ENCODE results near the gene TAS2R10. TPM values are rescaled to one million over a fixed set of nuclear protein-coding genes. Genes with fewer than 3 reads are reported as not detected.
"Not testable (repeated sequence)": the region's sequence is repeated elsewhere in the genome, so short reads cannot be mapped to it uniquely, and the experiment has no call there.

Gene TAS2R10
- total RNA-seq, 1 donor from 2014 or later = not detected

DNA sequence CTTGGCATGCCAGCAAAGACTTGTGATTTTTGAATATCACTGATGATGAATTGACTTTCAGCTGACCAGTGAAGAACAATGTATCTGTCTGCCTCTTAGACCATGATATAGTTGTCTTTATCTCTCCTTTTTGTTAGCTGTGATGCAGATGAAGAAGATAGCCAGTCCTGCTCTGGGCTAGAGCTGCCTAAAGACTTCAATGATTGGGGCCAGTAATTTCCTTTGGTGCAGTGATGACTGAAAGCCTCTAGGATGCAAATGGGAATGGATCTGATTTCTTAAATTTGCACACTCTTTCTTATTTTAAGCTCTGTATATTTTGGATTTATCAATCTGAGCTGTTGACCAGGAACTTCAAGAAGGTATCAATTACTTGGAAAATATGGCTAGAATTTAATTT is 16.1 kb downstream of the TAS2R10 start, which contains the start of gene TAS2R9:
TAS2R9 (minus strand) TSS at position 101 of the 400 bp plus-strand sequence; CDS start at position 8, 93 bp downstream.
- TF ChIP-seq, protein P1, sequence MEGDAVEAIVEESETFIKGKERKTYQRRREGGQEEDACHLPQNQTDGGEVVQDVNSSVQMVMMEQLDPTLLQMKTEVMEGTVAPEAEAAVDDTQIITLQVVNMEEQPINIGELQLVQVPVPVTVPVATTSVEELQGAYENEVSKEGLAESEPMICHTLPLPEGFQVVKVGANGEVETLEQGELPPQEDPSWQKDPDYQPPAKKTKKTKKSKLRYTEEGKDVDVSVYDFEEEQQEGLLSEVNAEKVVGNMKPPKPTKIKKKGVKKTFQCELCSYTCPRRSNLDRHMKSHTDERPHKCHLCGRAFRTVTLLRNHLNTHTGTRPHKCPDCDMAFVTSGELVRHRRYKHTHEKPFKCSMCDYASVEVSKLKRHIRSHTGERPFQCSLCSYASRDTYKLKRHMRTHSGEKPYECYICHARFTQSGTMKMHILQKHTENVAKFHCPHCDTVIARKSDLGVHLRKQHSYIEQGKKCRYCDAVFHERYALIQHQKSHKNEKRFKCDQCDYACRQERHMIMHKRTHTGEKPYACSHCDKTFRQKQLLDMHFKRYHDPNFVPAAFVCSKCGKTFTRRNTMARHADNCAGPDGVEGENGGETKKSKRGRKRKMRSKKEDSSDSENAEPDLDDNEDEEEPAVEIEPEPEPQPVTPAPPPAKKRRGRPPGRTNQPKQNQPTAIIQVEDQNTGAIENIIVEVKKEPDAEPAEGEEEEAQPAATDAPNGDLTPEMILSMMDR (IDR thresholded peaks at IDR 0.05; ENCODE audit: borderline replicate concordance) = no peak
- H3K4me1 ChIP-seq = no peaks in the 10 kb centered on the region
- H3K9me3 ChIP-seq (replicated peaks) = peaks cover 5% of the 10 kb centered on the region
- no peaks in the 10 kb centered on the region for H3K36me3 ChIP-seq
- DNase-seq = no peak
- H3K27me3 ChIP-seq (ENCODE audit: low read depth) = no peaks in the 10 kb centered on the region
- intact Hi-C loops (cut with micrococcal nuclease) = no loop called here
- H3K27ac ChIP-seq (replicated peaks) = no peak within 1 kb of the TSS
- H3K4me3 ChIP-seq = no peak within 1 kb of the TSS

DNA sequence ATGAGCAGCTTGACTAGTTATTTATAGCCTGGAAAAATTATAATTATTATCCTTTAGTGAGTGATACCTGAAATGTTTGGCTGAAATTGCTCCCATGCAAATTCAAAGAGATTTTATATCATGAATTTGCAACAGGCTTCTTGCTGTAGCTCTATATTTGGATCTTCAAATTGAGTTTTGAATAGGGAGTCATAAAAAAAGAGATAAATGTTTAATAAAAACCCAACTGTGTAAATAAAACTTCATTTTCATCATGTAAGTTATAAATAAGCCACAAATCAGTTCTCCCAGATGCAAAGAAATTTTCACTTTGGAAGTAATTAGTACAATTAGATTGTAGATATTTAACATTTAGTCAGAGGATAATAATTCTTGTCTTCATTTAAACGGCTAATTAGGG is 19.0 kb downstream of the TAS2R10 start, which contains the start of gene TAS2R8:
TAS2R8 (minus strand) TSS at position 101 of the 400 bp plus-strand sequence. CDS start 306 bp downstream, outside the sequence.
- TF ChIP-seq, protein P1 (IDR thresholded peaks at IDR 0.05; ENCODE audit: borderline replicate concordance) = no peak
- no peak within 1 kb of the TSS for H3K4me3 ChIP-seq
- no peaks in the 10 kb centered on the region for H3K27me3 ChIP-seq (ENCODE audit: low read depth)
- H3K27ac ChIP-seq (replicated peaks) = no peak within 1 kb of the TSS
- intact Hi-C loops (cut with micrococcal nuclease) = no loop called here
- H3K4me1 ChIP-seq = no peaks in the 10 kb centered on the region
- no peak for DNase-seq
- H3K36me3 ChIP-seq = no peaks in the 10 kb centered on the region
- H3K9me3 ChIP-seq (replicated peaks) = no peaks in the 10 kb centered on the region

GRCh38 chr12:10802587-10802986 is 23.6 kb downstream of the TAS2R10 start, which contains the start of gene TAS2R7:
TSS of gene TAS2R7 (minus strand) at chr12:10802627. CDS start at chr12:10802570, 57 bp downstream.
- TF ChIP-seq, protein P1 (IDR thresholded peaks at IDR 0.05; ENCODE audit: borderline replicate concordance) = no peak
- intact Hi-C loops (cut with micrococcal nuclease) = no loop called here
- H3K36me3 ChIP-seq = no peaks in the 10 kb centered on the region
- no peak within 1 kb of the TSS for H3K27ac ChIP-seq (replicated peaks)
- H3K9me3 ChIP-seq (replicated peaks) = no peaks in the 10 kb centered on the region
- DNase-seq = no peak
- H3K27me3 ChIP-seq (ENCODE audit: low read depth) = peaks cover 4% of the 10 kb centered on the region
- H3K4me1 ChIP-seq = no peaks in the 10 kb centered on the region
- no peak within 1 kb of the TSS for H3K4me3 ChIP-seq

GRCh38 chr12:10801741-10802140 is 24.4 kb downstream of the TAS2R10 start:
- Histone ChIP-seq H3K27me3 (ENCODE audit: low read depth) (peaks cover 4% of the 10 kb centered on the region), H3K9me3 (replicated peaks) (no peaks in the 10 kb centered on the region), H3K27ac (replicated peaks) (no peak overlapping the region), H3K36me3 (no peaks in the 10 kb centered on the region), H3K4me1 (no peaks in the 10 kb centered on the region), H3K4me3 (no peak overlapping the region)
- no peak for DNase-seq
- intact Hi-C loops (cut with micrococcal nuclease) = no loop called here
- TF ChIP-seq, protein P1 (IDR thresholded peaks at IDR 0.05; ENCODE audit: borderline replicate concordance) = no peak

- intact Hi-C loops (cut with micrococcal nuclease) = no loop called here
- Histone ChIP-seq H3K27ac (replicated peaks) (no peak overlapping the region), H3K4me1 (no peaks in the 10 kb centered on the region), H3K4me3 (no peak overlapping the region), H3K27me3 (ENCODE audit: low read depth) (peaks cover 3% of the 10 kb centered on the region), H3K9me3 (replicated peaks) (no peaks in the 10 kb centered on the region), H3K36me3 (no peaks in the 10 kb centered on the region)
- TF ChIP-seq, protein P1 (IDR thresholded peaks at IDR 0.05; ENCODE audit: borderline replicate concordance) = no peak
- DNase-seq = no peak
Measured at GRCh38 chr12:10794222-10794621, 31.9 kb downstream of the TAS2R10 start.

DNA sequence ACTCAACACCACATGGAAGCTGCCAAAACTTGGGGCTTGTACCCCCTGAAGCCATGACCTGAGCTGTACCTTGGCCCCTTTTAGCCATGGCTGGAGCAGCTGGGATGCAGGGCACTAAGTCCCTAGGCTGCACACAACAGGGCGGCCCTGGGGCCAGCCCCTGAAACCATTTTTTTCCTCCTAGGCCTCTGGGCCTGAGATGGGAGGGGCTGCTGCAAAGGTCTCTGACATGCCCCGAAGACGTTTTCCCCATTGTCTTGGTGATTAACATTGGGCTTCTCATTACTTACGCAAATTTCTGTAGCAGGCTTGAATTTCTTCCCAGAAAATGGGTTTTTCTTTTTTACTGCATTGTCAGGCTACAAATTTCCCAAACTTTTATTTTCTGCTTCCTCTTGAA is 34.4 kb downstream of the TAS2R10 start:
- H3K27ac ChIP-seq (replicated peaks); H3K36me3 ChIP-seq; intact Hi-C loops (cut with micrococcal nuclease); H3K4me3 ChIP-seq; H3K9me3 ChIP-seq (replicated peaks); H3K27me3 ChIP-seq (ENCODE audit: low read depth); DNase-seq; H3K4me1 ChIP-seq: not testable (repeated sequence)
